Osteocyte (in vitro differentiated cells): ENCODE results near the gene ATP4A. TPM values are rescaled to one million over a fixed set of nuclear protein-coding genes. Genes with fewer than 3 reads are reported as not detected.

ENCODE experiments used
- DNase-seq: peaks from one replicate; pipeline ENCODE4 v3.0.0; 2021; ENCODE audit warnings: mixed read lengths; ENCODE audit not compliant: unreplicated experiment; ENCODE audit errors: extremely low spot score
- H3K27ac Mint-ChIP-seq: one replicate; pipeline ENCODE4 v1.8.0; 2021; ENCODE audit warnings: mild to moderate bottlenecking, mixed read lengths; ENCODE audit not compliant: unreplicated experiment
- H3K27me3 Mint-ChIP-seq: one replicate; pipeline ENCODE4 v1.8.0; 2021; ENCODE audit warnings: mixed read lengths; ENCODE audit not compliant: unreplicated experiment
- H3K36me3 Mint-ChIP-seq: one replicate; pipeline ENCODE4 v1.8.0; 2021; ENCODE audit warnings: mixed read lengths; ENCODE audit not compliant: unreplicated experiment
- H3K4me1 Mint-ChIP-seq: one replicate; pipeline ENCODE4 v1.8.0; 2021; ENCODE audit warnings: mixed read lengths; ENCODE audit not compliant: unreplicated experiment
- H3K4me3 Mint-ChIP-seq: one replicate; pipeline ENCODE4 v1.8.0; 2021; ENCODE audit warnings: mild to moderate bottlenecking, moderate library complexity, mixed read lengths; ENCODE audit not compliant: unreplicated experiment
- H3K9me3 Mint-ChIP-seq: one replicate; pipeline ENCODE4 v1.8.0; 2021; ENCODE audit warnings: mixed read lengths; ENCODE audit not compliant: unreplicated experiment
- CTCF ChIP-seq: fragments of 200-600 bp; sonication (generic); IDR thresholded peaks from 2 replicates; pipeline ENCODE4 v1.5.0; 2021; ENCODE audit warnings: antibody characterized with exemption, mild to moderate bottlenecking, moderate library complexity
- total RNA-seq: library from RNA; stranded (reverse); gene quantifications from 2 replicates; pipeline ENCODE4 v1.2.1, GENCODE V29; 2021

The ATP4A gene
- total RNA-seq, 1 donor from 2014 or later, result not detected

GRCh38 chr19:35553385-35554000 is 10.0 kb downstream of the ATP4A start:
- peaks cover 7% of the 10 kb centered on the region for H3K4me1 Mint-ChIP-seq
- no peak overlapping the region for H3K4me3 Mint-ChIP-seq
- no peak for DNase-seq
- H3K27me3 Mint-ChIP-seq, result peaks cover 5% of the 10 kb centered on the region
- no peak overlapping the region for H3K27ac Mint-ChIP-seq
- TF ChIP-seq CTCF, result no peak
- H3K9me3 Mint-ChIP-seq, result no peaks in the 10 kb centered on the region
- no peaks in the 10 kb centered on the region for H3K36me3 Mint-ChIP-seq

GRCh38 chr19:35552534-35553384 is 10.7 kb downstream of the ATP4A start:
- H3K27me3 Mint-ChIP-seq, result peaks cover 3% of the 10 kb centered on the region
- H3K9me3 Mint-ChIP-seq, result no peaks in the 10 kb centered on the region
- no peaks in the 10 kb centered on the region for H3K36me3 Mint-ChIP-seq
- TF ChIP-seq CTCF, result no peak
- peaks cover 4% of the 10 kb centered on the region for H3K4me1 Mint-ChIP-seq
- H3K27ac Mint-ChIP-seq, result no peak overlapping the region
- DNase-seq, result no peak
- no peak overlapping the region for H3K4me3 Mint-ChIP-seq

- Mint-ChIP-seq H3K9me3 (no peaks in the 10 kb centered on the region), H3K4me3 (no peak overlapping the region), H3K27me3 (no peaks in the 10 kb centered on the region), H3K4me1 (peaks cover 12% of the 10 kb centered on the region), H3K27ac (no peak overlapping the region), H3K36me3 (no peaks in the 10 kb centered on the region)
- no peak for TF ChIP-seq CTCF
- no peak for DNase-seq
These were observed 12.2 kb downstream of the ATP4A start for GRCh38 chr19:35551091-35551810.

- no peaks in the 10 kb centered on the region for H3K27me3 Mint-ChIP-seq
- H3K36me3 Mint-ChIP-seq, result no peaks in the 10 kb centered on the region
- H3K4me1 Mint-ChIP-seq, result peaks cover 16% of the 10 kb centered on the region
- no peak for TF ChIP-seq CTCF
- H3K27ac Mint-ChIP-seq, result no peak overlapping the region
- H3K4me3 Mint-ChIP-seq, result no peak overlapping the region
- no peaks in the 10 kb centered on the region for H3K9me3 Mint-ChIP-seq
- no peak for DNase-seq
These were observed 13.5 kb downstream of the ATP4A start for GRCh38 chr19:35549879-35550523.
